CD4-positive, alpha-beta T cell treated with Interleukin-6 for 4 hours (primary cell): ENCODE data around the gene CMPK2.
A peak's percentile ranks its signal among the peaks of the same experiment; 100 is the strongest.

Experiments
- DNase-seq: peaks from one replicate; pipeline ENCODE4 v3.0.0-alpha.2; 2020; ENCODE audit warnings: mixed read lengths

The CMPK2 gene

DNA sequence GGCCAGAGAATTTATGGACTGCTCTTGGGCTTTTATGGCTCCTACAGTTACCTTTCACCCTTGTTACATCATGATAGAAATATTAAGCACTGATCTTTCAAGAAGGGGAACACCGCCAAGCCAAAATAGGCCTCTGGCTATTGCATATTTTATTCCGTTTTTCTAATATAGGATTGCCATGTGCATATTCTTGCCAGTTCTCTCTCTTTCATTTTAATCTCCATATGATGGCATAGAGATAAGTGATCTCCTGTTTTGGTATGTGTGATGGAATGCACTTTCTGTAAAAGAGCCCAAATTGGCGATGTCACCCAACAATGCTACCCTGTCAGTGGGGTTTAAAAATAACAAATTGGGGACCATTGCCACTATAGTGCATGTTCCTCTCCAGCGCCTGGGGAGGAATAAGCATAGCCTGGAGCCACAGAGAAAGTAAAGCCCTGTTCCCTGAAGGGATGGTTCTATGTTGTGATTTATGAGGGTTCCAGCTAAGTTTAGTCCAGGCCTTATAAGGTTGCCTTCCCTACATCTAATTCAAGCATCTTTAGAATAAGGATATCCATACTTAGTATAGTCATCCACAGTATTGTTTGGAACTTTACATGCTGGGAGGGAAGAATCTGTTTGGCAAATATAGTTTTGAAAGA lies 26.9 kb downstream of the CMPK2 start:
- DNase-seq, result no peak

DNA sequence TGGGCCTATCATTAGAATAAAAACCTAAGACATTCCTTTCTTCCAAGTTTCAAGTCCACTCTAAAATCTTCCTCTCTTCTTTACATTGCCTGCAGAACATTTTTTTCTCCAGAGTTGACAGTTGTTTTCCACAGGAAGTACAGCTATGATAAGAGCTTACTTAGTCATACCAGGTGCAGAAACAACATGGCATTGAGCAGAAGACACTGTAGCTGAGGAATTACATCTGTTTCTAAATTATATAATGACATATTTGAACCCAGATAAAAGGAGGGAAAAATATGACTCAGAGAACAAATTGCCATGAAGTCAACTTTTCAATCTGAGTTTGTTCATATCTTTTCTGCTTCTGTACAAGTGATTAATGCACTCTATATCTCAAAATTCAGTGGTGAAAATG lies 30.2 kb downstream of the CMPK2 start:
- no peak for DNase-seq

DNA sequence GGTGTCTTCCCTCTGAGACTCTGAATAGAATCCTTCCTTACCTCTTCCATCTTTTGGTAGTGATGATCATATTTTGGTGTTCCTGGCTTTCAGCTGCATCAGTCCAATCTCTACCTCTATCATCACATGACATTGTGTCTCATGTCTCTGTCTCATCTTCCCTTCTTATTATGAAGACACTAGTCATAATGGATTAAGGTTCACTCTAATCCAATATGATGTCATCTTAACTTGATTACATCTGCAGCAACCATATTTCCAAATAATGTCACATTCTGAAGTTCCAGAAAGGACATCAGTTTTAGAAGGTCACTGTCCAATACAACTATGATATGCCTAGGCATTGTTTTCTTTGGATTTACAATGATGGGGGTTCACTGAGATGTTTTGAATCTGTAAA lies 31.5 kb downstream of the CMPK2 start:
- DNase-seq, result no peak

DNA sequence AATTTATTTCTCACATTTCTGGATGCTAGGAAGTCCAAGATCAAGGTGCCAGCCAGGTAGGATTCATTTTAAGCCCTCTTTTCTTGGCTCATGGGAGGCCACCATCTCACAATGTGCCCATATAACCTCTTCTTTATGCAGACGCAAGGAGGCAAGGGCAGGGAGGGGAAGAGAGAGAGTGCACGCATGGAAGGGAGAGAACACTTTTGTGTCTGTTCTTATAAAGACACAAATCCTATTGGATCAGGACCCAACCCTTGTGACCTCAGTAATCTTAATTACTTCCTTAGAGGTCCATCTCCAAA lies 32.5 kb downstream of the CMPK2 start:
- no peak for DNase-seq

DNA sequence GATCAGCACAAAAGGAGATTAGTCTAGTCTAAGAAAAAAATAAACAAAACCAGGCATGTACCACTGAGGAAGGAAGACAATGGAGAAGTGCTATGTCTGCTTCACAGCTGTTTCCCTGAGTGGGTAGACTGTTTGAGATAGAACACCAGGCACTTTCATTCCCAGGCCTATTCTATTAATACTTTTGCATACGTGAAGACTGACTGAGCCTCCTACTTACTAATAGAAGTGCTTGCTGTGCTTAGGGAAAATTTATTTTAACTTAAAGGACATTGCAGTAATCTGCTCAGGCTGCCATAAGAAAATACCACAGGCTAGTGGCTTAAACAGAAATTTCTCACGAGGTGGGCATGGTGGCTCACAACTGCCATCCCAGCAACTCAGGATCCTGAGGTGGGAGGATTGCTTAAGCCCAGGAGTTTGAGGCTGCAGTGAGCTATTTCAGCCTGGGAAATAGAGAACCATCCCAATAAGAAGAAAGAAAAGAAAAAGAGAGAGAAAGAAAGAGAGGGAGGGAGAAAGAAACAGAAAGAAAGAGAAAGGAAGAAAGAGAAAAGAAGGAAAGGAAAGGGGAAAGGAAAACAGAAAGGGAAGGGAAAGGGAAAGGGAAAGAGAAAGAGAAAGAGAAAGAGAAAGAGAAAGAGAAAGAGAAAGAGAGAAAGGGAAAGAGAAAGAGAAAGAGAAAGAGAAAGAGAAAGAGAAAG lies 33.0 kb downstream of the CMPK2 start:
- DNase-seq, result no peak

DNA sequence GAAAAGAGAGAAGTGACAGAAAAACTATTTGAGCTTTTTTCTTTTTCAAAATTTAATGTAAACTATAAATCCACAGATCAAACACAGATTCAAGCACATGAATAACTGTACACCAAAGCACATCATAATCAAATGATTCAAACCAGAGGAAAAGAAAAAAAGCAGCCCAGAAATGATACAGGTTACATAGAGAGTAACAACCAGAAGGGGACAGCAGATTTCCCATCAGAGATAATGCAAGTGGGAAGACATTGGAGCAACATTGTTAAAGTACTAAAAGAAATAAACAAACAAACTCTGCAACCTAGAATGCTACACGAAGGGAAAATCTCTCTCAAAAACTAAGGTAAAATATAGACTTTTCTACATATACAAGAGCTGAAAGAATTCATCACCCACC lies 34.5 kb downstream of the CMPK2 start:
- no peak for DNase-seq

- no peak for DNase-seq
Observed at GRCh38 chr2:6828299-6828584, 37.5 kb downstream of the CMPK2 start.

- DNase-seq, result no peak
Observed at GRCh38 chr2:6827566-6828298, 38.0 kb downstream of the CMPK2 start.

- peak; percentile 68 for DNase-seq
Observed at GRCh38 chr2:6826081-6826913, 39.4 kb downstream of the CMPK2 start.

DNA sequence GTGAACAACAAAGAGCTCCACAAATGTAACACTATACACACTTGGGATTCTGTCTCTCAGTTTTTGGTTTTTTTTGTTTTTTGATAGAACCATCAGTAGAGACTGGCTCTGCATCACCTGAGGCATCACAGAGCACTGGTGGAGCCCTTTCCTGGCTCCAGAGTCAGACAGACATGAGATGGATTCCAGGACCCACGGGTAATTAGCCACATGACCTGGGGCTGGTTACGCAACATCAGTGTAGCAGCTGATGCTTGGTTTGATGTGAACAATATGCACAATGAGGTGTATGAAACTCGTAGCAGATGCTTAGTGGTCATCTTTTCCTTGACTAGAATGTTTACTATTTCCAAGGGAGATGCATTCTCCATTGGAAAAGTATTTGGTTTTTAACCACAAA lies 40.7 kb downstream of the CMPK2 start:
- DNase-seq, result no peak

- no peak for DNase-seq
Observed at GRCh38 chr2:6823111-6823510, 42.6 kb downstream of the CMPK2 start.

DNA sequence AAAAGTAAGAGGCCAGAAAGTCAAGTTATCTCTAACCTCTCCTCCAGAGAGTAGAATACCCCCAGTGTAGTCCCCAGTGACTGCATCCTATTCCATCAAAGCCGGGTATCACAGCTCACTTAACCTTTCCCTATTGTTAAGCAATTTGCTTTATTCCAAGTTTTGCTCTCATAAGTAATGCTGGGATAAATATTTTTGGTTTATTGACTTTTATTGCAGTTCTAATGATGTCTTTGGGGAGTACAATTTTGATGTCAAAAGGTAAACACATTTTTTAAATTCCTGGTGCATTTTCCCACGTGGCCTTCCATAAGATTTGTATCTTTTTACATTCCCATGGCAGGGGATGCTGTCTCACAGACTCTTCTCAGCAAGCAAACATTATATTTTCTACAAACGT lies 43.3 kb downstream of the CMPK2 start:
- no peak for DNase-seq

DNA sequence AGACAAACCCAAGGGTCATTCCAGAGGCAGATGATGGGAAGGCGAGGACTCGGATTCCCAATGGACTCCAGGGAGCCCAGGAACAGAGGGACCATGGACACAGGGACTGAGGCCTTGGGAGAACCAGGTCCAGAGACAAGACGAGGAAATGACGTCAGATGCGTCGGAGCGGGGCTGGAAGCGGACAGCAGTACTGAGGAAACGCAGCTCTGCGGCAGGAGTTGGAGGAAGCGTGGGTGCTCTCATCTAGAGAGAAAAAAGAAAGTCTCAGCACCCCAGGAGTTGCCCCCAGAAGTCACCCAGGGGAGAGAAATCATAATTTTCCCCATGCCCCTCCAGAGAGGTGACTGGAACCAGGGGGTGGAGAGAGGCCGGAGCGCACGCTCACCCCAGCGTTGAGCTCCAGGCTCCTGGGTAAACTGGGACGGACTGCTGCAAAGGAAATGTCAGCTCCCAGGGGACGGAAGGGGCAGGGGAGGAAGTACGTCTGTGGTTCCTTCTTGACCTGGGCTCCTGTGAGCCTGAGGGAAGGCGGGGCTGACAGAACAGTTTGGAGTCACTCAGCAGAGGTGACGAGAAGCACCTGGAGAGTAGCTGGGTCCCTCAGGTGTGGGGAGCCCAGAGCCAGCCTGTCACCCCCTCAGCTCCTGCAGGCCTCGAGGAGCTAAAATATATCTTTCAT lies 44.7 kb downstream of the CMPK2 start:
- no peak for DNase-seq

- DNase-seq, result no peak
Observed at GRCh38 chr2:6820236-6820635, 45.5 kb downstream of the CMPK2 start.

DNA sequence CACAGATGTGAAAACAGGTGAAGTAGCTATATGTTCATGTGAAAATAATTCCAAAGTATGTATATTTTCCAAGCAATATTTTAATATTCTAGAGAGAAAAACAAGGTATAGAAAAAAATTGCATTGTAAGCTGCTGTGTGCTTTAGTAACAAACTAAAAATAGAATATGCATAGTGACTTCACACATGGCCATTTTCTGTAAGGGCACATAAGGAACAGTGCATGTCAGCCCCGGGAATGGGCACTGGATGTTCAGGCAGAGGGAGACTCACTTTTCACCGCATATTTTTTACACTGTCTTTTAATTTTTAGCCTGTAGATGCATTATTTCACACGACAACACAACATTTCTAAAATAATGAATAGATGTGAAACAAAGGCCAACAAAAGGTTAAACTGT lies 46.0 kb downstream of the CMPK2 start:
- DNase-seq, result no peak

DNA sequence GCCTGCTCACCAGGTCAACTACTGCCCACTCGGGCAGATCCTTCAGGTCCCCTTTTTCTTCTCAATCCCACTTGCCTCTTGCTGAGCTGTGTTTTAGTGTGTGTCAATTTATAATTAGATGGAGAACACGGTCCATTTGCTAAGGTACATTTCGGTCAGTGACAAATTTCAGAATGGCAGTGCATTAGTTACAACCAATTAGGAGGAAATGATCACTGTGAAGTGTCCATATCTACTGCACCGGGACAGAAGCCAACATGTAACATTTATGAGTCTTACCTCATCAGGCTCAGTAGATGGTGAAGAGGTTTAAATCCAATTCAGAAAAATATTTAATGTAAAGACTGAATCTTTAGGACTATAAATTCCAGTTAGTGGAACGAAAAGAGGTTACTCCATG lies 47.7 kb downstream of the CMPK2 start:
- no peak for DNase-seq

DNA sequence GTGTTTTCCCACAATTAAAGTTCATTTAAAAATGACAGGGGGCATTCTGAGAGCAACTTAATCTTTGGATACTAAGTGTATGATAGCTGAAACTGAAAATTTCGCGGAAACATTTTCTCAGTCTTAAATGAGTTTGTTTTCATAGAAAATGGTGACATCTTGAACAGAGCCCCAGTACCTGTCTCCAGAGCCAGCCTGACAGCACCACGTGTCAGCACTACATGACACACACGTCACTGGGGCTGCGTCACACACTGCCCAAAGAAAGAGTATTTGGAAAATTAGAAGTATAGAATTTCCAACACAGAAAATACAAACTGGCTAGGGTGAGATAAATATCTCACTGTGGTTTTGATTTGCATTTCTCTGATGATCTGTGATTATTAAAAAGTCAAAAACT lies 50.8 kb downstream of the CMPK2 start:
- DNase-seq, result no peak

GRCh38 chr2:6814312-6814711 lies 51.4 kb downstream of the CMPK2 start:
- no peak for DNase-seq

DNA sequence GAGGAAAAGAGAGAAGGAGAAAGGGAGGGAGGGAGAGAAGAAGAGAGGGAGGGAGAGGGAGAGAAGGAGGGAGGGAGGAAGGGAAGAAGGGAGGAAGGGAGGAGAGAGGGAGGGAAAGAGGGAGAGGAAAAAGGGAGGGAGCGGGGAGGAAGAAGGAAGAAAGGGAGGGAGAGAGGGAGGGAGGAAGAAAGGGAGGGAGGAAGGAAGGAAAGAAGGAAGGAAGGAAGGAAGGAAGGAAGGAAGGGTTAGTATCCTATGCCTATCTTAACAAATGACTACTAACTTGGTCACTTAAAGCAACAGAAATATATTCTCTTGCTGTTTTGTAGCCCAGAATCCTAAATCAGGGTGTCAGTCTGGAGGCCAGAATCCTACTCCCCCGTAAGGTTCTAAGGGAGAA lies 52.1 kb downstream of the CMPK2 start:
- no peak for DNase-seq

DNA sequence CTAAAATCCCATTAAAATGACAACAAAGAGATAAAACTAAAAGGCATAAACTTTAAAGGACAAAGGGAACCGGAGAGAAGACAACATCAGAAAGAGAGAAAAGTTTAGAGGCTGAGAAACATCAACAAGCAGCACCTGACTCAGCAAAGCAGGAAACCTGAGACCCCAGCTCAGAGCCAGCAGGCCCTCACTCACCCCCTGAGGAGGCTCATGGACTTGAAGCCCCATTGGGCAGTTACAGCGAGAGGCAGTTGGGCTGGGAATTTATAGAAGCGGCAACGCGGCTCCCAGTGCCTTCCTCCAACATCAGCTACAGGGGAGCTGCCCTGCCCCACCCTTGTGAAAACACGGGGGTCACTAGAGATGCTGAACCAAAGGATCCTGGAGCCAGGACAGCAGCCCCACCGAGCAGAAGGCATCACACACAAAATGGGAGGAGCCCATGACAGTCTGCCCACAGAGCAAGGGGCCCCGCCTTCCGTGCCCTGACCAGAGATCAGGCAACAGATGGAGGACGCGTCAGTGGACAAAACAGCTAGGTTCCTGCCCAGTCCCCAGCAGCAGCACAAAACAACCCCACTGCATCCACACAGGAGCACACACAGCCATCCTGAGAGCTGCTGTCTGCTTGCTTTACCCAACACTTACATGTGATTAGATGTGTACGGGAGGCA lies 52.7 kb downstream of the CMPK2 start:
- no peak for DNase-seq

GRCh38 chr2:6810961-6811360 lies 54.7 kb downstream of the CMPK2 start:
- DNase-seq, result no peak

DNA sequence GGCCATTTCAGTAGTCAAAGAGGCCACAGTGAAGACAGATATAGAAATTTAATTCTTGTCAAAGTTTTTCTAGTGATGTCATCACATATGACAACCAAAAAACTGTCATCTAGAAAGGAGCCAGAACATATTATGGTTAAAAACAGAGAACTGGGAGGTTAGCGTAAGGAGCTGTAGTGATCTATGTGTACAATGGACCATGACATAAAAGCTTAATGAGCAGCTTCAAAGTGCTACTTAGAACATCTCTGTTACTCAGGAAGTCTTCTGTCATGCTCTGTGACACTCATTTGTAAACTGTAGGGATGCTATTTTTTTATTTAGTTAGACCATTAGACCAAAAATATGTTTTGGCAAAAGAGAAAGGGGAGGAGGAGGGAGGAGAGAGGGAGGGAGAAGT lies 57.3 kb downstream of the CMPK2 start:
- no peak for DNase-seq

- DNase-seq, result no peak
Observed at GRCh38 chr2:6806604-6807003, 59.1 kb downstream of the CMPK2 start.
